ENCODE data around the gene PRKAA1.
"Not testable (repeated sequence)": the region's sequence is repeated elsewhere in the genome, so short reads cannot be mapped to it uniquely, and the experiment has no call there.

Gene PRKAA1

DNA sequence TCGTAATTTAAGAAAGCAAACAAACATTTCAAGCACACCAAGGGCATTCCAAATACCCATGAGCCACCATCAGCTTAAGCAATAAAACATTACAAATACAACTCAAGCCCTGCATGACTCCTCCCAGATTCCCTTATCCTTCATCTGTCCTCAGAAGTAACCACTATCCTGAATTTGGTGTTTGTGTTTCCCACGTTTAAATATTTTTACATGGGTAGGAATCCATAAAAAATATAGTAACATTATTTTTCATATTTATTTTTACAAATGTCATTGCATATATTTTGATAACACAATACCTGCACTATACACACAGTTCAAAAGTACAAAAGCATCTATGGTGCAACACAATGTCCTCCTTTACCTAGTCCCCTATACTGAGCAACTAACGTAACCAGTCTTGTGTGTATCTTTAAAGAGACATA is 6.4 kb downstream of the PRKAA1 start:
- TF ChIP-seq, protein P1, sequence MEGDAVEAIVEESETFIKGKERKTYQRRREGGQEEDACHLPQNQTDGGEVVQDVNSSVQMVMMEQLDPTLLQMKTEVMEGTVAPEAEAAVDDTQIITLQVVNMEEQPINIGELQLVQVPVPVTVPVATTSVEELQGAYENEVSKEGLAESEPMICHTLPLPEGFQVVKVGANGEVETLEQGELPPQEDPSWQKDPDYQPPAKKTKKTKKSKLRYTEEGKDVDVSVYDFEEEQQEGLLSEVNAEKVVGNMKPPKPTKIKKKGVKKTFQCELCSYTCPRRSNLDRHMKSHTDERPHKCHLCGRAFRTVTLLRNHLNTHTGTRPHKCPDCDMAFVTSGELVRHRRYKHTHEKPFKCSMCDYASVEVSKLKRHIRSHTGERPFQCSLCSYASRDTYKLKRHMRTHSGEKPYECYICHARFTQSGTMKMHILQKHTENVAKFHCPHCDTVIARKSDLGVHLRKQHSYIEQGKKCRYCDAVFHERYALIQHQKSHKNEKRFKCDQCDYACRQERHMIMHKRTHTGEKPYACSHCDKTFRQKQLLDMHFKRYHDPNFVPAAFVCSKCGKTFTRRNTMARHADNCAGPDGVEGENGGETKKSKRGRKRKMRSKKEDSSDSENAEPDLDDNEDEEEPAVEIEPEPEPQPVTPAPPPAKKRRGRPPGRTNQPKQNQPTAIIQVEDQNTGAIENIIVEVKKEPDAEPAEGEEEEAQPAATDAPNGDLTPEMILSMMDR (IDR thresholded peaks at IDR 0.05), result no peak
- no peak overlapping the region for H3K4me3 ChIP-seq (ENCODE audit: low read depth, low read length)
- H3K36me3 ChIP-seq (ENCODE audit: control insufficient read depth, insufficient read depth, low read length), result no peaks in the 10 kb centered on the region
- no peak overlapping the region for H3K9ac ChIP-seq
- no peaks in the 10 kb centered on the region for H3K9me3 ChIP-seq (ENCODE audit: control insufficient read depth, low read length)
- H3K4me1 ChIP-seq, result peaks cover 3% of the 10 kb centered on the region
- H3K4me2 ChIP-seq (ENCODE audit: low read length), result no peak overlapping the region
- H3K79me2 ChIP-seq, result peaks cover 63% of the 10 kb centered on the region
- H3K27me3 ChIP-seq (ENCODE audit: control insufficient read depth, insufficient read depth, low read length), result no peaks in the 10 kb centered on the region
- H2AFZ ChIP-seq, result no peak overlapping the region
- H3K27ac ChIP-seq, result no peak overlapping the region

DNA sequence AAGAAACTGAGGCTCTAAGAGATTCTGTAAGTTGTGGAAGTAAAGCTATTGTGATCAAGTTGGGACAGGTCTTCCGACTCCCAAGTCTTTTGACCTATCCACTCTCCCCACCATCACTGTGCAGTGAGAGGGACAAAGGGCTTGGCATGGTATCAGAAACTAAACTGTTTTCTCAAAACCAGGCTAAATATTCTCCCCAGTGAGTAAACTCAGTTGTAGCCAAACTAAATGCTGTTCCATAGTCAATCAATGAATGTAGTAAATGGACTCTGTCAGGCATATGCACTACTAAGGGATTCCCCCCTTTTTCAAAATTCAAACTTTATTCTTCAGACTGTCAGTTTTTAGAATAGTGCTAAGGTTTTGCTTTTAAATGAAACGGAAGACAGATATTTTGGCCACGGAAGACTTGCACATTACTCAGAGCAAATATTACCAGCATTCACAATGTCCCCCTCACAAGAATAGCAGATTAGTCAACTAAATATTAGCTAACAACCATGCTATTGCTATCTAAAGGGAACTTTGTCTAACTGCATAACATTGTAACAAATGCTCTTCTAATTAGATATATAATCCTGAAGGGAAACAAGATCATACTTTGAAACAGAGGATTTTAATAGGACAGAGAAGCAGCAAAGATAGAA is 7.1 kb downstream of the PRKAA1 start:
- Histone ChIP-seq H3K27me3 (ENCODE audit: control insufficient read depth, insufficient read depth, low read length) (no peaks in the 10 kb centered on the region), H2AFZ (no peak overlapping the region), H3K4me3 (ENCODE audit: low read depth, low read length) (no peak overlapping the region), H3K27ac (no peak overlapping the region), H3K9me3 (ENCODE audit: control insufficient read depth, low read length) (no peaks in the 10 kb centered on the region), H3K4me2 (ENCODE audit: low read length) (no peak overlapping the region), H3K9ac (no peak overlapping the region), H3K36me3 (ENCODE audit: control insufficient read depth, insufficient read depth, low read length) (no peaks in the 10 kb centered on the region), H3K4me1 (peaks cover 3% of the 10 kb centered on the region), H3K79me2 (peaks cover 65% of the 10 kb centered on the region)
- TF ChIP-seq, protein P1 (IDR thresholded peaks at IDR 0.05), result no peak

DNA sequence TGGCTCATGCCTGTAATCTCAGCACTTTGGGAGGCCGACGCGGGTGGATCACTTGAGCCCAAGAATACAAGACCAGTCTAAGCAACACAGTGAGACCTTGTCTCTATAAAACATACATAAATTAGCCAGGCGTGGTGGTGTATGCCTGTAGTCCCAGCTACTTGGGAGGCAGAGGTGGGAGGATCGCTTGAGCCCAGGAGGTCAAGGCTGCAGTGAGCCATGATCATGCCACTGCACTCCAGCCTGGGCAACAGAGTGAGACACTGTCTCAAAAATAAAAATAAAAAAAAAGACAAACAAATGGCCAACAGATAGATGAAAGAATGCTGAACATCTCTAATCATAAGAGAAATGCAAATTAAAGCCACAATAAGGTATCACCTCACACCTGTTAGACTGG is 9.2 kb downstream of the PRKAA1 start:
- H3K79me2 ChIP-seq, result peaks cover 66% of the 10 kb centered on the region
- H3K27me3 ChIP-seq (ENCODE audit: control insufficient read depth, insufficient read depth, low read length); H3K27ac ChIP-seq; H3K36me3 ChIP-seq (ENCODE audit: control insufficient read depth, insufficient read depth, low read length); H3K4me3 ChIP-seq (ENCODE audit: low read depth, low read length); H3K9me3 ChIP-seq (ENCODE audit: control insufficient read depth, low read length); H3K9ac ChIP-seq; H2AFZ ChIP-seq; H3K4me2 ChIP-seq (ENCODE audit: low read length): not testable (repeated sequence)
- H3K4me1 ChIP-seq, result peaks cover 11% of the 10 kb centered on the region

DNA sequence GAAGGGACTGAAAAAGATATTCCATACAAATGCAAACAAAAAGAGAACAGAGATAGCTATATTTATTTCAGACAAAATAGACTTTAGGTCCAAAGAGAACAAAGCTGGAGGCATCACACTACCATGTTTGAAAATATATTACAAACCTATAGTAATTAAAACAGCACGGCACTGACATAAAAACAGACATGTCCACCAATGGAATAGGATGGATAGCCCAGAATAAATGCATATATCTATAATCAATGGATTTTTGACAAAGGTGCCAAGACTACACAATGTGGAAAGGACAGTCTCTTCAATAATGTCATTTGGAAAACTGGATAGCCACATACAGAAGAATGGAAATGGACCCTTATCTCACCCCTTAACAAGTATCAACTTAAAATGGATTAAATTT is 10.2 kb downstream of the PRKAA1 start:
- no peak overlapping the region for H2AFZ ChIP-seq
- H3K4me1 ChIP-seq, result peaks cover 11% of the 10 kb centered on the region
- H3K27ac ChIP-seq, result no peak overlapping the region
- no peak overlapping the region for H3K9ac ChIP-seq
- no peaks in the 10 kb centered on the region for H3K27me3 ChIP-seq (ENCODE audit: control insufficient read depth, insufficient read depth, low read length)
- H3K36me3 ChIP-seq (ENCODE audit: control insufficient read depth, insufficient read depth, low read length), result no peaks in the 10 kb centered on the region
- H3K9me3 ChIP-seq (ENCODE audit: control insufficient read depth, low read length), result no peaks in the 10 kb centered on the region
- H3K79me2 ChIP-seq, result peaks cover 62% of the 10 kb centered on the region
- H3K4me2 ChIP-seq (ENCODE audit: low read length), result no peak overlapping the region
- no peak overlapping the region for H3K4me3 ChIP-seq (ENCODE audit: low read depth, low read length)
- TF ChIP-seq, protein P1 (IDR thresholded peaks at IDR 0.05), result no peak

DNA sequence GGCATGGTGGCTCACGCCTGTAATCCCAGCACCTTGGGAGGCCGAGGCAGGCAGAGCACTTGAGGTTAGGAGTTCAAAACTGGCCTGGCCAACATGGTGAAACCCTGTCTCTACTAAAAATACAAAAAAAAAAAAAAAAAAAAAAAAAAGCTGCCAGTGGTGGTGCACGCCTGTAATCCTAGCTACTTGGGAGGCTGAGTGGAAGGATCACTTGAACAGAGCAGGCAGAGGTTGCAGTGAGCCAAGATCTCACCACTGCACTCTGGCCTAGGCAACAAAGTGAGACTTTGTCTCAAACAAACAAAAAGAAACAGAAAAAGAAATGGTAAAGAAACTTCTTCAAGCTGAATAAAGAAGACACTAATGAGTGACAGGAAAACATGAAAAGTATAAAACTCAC is 11.5 kb downstream of the PRKAA1 start:
- H3K4me1 ChIP-seq, result peaks cover 14% of the 10 kb centered on the region
- H3K4me2 ChIP-seq (ENCODE audit: low read length); H3K27me3 ChIP-seq (ENCODE audit: control insufficient read depth, insufficient read depth, low read length); H2AFZ ChIP-seq; H3K4me3 ChIP-seq (ENCODE audit: low read depth, low read length); H3K9me3 ChIP-seq (ENCODE audit: control insufficient read depth, low read length); H3K27ac ChIP-seq; H3K36me3 ChIP-seq (ENCODE audit: control insufficient read depth, insufficient read depth, low read length); H3K9ac ChIP-seq: not testable (repeated sequence)
- peaks cover 57% of the 10 kb centered on the region for H3K79me2 ChIP-seq

DNA sequence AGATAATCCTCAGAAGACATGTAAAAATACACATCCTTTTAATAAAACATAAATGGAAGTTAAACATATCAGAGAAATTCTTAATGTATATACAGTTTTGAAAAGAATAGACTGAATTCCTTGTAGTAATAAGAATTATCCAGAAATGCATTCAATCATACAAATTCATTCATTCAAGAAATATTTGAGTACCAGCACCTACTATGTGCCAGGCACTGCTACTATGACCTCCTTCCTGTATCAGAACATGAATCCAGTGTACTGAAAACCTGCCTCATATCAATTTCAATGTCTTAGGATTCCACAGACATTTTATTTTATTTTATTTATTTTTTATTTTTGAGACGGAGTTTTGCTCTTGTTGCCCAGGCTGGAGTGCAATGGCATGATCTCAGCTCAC is 13.3 kb downstream of the PRKAA1 start:
- H3K4me3 ChIP-seq (ENCODE audit: low read depth, low read length), result no peak overlapping the region
- peaks cover 52% of the 10 kb centered on the region for H3K79me2 ChIP-seq
- H3K27ac ChIP-seq, result no peak overlapping the region
- TF ChIP-seq, protein P1 (IDR thresholded peaks at IDR 0.05), result no peak
- no peak overlapping the region for H3K9ac ChIP-seq
- peaks cover 11% of the 10 kb centered on the region for H3K4me1 ChIP-seq
- no peaks in the 10 kb centered on the region for H3K27me3 ChIP-seq (ENCODE audit: control insufficient read depth, insufficient read depth, low read length)
- H2AFZ ChIP-seq, result no peak overlapping the region
- no peaks in the 10 kb centered on the region for H3K36me3 ChIP-seq (ENCODE audit: control insufficient read depth, insufficient read depth, low read length)
- no peak overlapping the region for H3K4me2 ChIP-seq (ENCODE audit: low read length)
- H3K9me3 ChIP-seq (ENCODE audit: control insufficient read depth, low read length), result no peaks in the 10 kb centered on the region
